Osteocyte (in vitro differentiated cells): ENCODE data around the gene MAP1A. TPM values are rescaled to one million over a fixed set of nuclear protein-coding genes. Genes with fewer than 3 reads are reported as not detected.
A peak's percentile ranks its signal among the peaks of the same experiment; 100 is the strongest.

Experiments
- DNase-seq: peaks from one replicate; pipeline ENCODE4 v3.0.0; 2021; ENCODE audit warnings: mixed read lengths; ENCODE audit not compliant: unreplicated experiment; ENCODE audit errors: extremely low spot score
- H3K27ac Mint-ChIP-seq: one replicate; pipeline ENCODE4 v1.8.0; 2021; ENCODE audit warnings: mild to moderate bottlenecking, mixed read lengths; ENCODE audit not compliant: unreplicated experiment
- H3K27me3 Mint-ChIP-seq: one replicate; pipeline ENCODE4 v1.8.0; 2021; ENCODE audit warnings: mixed read lengths; ENCODE audit not compliant: unreplicated experiment
- H3K36me3 Mint-ChIP-seq: one replicate; pipeline ENCODE4 v1.8.0; 2021; ENCODE audit warnings: mixed read lengths; ENCODE audit not compliant: unreplicated experiment
- H3K4me1 Mint-ChIP-seq: one replicate; pipeline ENCODE4 v1.8.0; 2021; ENCODE audit warnings: mixed read lengths; ENCODE audit not compliant: unreplicated experiment
- H3K4me3 Mint-ChIP-seq: one replicate; pipeline ENCODE4 v1.8.0; 2021; ENCODE audit warnings: mild to moderate bottlenecking, moderate library complexity, mixed read lengths; ENCODE audit not compliant: unreplicated experiment
- H3K9me3 Mint-ChIP-seq: one replicate; pipeline ENCODE4 v1.8.0; 2021; ENCODE audit warnings: mixed read lengths; ENCODE audit not compliant: unreplicated experiment
- total RNA-seq: library from RNA; stranded (reverse); gene quantifications from 2 replicates; pipeline ENCODE4 v1.2.1, GENCODE V29; 2021
- TF ChIP-seq, protein P1 (sequence below): fragments of 200-600 bp; sonication (generic); IDR thresholded peaks from 2 replicates; pipeline ENCODE4 v1.5.0; 2021; ENCODE audit warnings: antibody characterized with exemption, mild to moderate bottlenecking, moderate library complexity

MAP1A gene
- total RNA-seq, 1 donor from 2014 or later, result 27.6 TPM

- TF ChIP-seq, protein P1, sequence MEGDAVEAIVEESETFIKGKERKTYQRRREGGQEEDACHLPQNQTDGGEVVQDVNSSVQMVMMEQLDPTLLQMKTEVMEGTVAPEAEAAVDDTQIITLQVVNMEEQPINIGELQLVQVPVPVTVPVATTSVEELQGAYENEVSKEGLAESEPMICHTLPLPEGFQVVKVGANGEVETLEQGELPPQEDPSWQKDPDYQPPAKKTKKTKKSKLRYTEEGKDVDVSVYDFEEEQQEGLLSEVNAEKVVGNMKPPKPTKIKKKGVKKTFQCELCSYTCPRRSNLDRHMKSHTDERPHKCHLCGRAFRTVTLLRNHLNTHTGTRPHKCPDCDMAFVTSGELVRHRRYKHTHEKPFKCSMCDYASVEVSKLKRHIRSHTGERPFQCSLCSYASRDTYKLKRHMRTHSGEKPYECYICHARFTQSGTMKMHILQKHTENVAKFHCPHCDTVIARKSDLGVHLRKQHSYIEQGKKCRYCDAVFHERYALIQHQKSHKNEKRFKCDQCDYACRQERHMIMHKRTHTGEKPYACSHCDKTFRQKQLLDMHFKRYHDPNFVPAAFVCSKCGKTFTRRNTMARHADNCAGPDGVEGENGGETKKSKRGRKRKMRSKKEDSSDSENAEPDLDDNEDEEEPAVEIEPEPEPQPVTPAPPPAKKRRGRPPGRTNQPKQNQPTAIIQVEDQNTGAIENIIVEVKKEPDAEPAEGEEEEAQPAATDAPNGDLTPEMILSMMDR, result peak; percentile 16
- Mint-ChIP-seq H3K4me3 (peak overlapping the region; percentile 78), H3K27ac (peak overlapping the region; percentile 87), H3K27me3 (no peaks in the 10 kb centered on the region), H3K36me3 (no peaks in the 10 kb centered on the region), H3K9me3 (no peaks in the 10 kb centered on the region), H3K4me1 (peaks cover 43% of the 10 kb centered on the region)
- DNase-seq, result no peak
Measured at GRCh38 chr15:43511012-43511885, 6.2 kb upstream of the MAP1A start.

DNA sequence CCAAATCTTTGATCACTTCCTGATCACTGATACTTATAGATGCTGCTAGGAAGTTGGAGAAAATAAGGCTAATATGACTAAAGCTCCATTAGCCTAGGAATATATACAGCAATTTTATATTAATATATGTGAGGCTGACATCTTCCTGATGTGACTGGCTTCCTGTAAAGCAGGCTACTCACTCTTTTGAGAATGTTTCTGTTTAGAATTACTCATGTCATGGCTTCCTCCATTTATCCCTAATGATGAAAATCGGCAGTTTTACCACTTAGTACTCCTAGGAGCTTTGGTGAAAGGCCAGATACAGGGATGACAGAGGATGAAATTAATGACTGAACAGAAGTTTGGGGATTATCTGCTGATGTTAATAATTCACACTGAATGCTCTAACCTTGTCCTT is 3.9 kb upstream of the MAP1A start:
- Mint-ChIP-seq H3K36me3 (no peaks in the 10 kb centered on the region), H3K4me3 (no peak overlapping the region), H3K9me3 (no peaks in the 10 kb centered on the region), H3K27me3 (no peaks in the 10 kb centered on the region), H3K27ac (peak overlapping the region; percentile 45), H3K4me1 (peaks cover 65% of the 10 kb centered on the region)
- no peak for DNase-seq
- TF ChIP-seq, protein P1, result no peak

DNA sequence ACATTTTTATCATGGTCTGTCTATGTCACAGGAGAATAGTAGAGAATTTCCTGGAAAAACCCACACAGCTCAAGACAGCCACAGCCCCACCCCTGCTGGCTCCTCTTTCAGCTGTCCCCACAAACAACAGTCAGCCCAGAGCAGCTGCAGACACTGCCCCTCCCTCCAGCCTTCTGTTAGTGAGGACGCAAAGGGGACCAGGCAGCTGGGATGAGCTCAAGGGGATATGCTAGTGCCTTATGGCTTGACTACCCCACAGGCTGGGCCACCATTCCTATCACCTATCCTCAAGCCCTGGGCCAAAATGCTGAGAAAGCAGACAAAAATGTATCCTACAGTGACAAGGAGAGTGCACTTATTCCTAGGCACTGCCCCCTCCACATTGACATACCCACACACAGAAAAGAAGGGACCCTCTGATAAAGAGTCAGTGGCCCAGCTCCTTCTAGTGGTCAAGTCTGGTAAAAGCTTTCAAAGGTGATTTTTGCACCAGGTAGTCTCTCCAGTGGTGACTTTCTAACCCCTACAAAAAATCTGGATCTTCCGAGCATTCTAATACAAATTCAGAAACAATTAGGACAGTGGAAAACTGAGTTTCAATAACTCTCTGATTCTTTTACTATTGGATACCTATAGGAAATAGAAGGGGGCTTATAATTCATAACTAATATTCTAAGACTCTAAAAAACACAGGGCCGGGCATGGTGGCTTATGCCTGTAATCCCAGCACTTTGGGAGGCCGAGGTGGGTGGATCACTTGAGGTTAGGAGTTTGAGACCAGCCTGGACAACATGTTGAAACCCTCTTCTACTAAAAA is 3.0 kb upstream of the MAP1A start:
- DNase-seq, result no peak
- no peaks in the 10 kb centered on the region for H3K36me3 Mint-ChIP-seq
- no peaks in the 10 kb centered on the region for H3K9me3 Mint-ChIP-seq
- TF ChIP-seq, protein P1, result peak; percentile 65
- H3K4me3 Mint-ChIP-seq, result no peak overlapping the region
- H3K4me1 Mint-ChIP-seq, result peaks cover 66% of the 10 kb centered on the region
- H3K27me3 Mint-ChIP-seq, result no peaks in the 10 kb centered on the region
- peak overlapping the region; percentile 45 for H3K27ac Mint-ChIP-seq

DNA sequence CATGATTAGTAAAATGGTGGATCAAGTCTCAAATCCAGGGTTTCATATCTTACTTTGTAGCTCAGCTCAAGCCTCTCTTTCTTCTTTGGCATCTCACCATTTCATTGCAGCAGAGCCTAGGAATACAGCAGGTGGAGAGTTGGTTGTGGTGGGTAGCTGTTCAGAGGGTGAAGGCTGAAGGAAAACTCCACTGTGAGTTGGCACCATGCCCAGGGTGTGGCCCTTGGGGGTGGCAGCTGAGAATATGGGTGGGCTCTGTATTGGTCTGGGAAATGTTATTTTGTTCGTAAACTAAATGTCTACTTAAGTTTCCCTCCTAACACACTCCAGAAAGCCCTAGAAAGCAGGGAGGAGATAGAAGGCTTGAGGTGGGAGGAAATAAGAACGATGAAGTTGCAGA is 1.7 kb upstream of the MAP1A start:
- TF ChIP-seq, protein P1, result no peak
- Mint-ChIP-seq H3K9me3 (no peaks in the 10 kb centered on the region), H3K27me3 (no peaks in the 10 kb centered on the region), H3K36me3 (peaks cover 7% of the 10 kb centered on the region), H3K4me1 (peaks cover 60% of the 10 kb centered on the region), H3K4me3 (no peak overlapping the region), H3K27ac (peak overlapping the region; percentile 50)
- no peak for DNase-seq

- Mint-ChIP-seq H3K4me1 (peaks cover 57% of the 10 kb centered on the region), H3K9me3 (no peaks in the 10 kb centered on the region), H3K4me3 (peak overlapping the region; percentile 92), H3K36me3 (peaks cover 10% of the 10 kb centered on the region), H3K27ac (peak overlapping the region; percentile 94), H3K27me3 (no peaks in the 10 kb centered on the region)
- DNase-seq, result no peak
- TF ChIP-seq, protein P1, result no peak
Measured at GRCh38 chr15:43516185-43516584, 1.2 kb upstream of the MAP1A start.
